Measurements from ENCODE around the gene DCHS2. TPM values are rescaled to one million over a fixed set of nuclear protein-coding genes. Genes with fewer than 3 reads are reported as not detected.

DCHS2 gene
- total and polyA plus RNA-seq, 10 of the 15 experiments (the other 5 are each of a cell fraction or from before 2014, with no cell fraction given): 0.01 to 0.31 (median 0.06) TPM; not detected in 3

GRCh38 chr4:154490234-154490582 is 1.4 kb downstream of the DCHS2 start:
- in situ Hi-C loops (cut with MboI): no loop called here
- Histone ChIP-seq H4K20me1 (ENCODE audit: control insufficient read depth, insufficient read depth) (no peaks in the 10 kb centered on the region), H3K4me3 (no peak overlapping the region), H3K4me1 (ENCODE audit: control insufficient read depth, insufficient read depth, low read length) (peaks cover 4% of the 10 kb centered on the region; the same call in 1 of the 2 replicates), H3K9ac (ENCODE audit: control insufficient read depth, insufficient read depth, low read length) (no peak overlapping the region), H3K27ac (ENCODE audit: control insufficient read depth, insufficient read depth) (no peak overlapping the region), H3K27me3 (replicated peaks in 1 of 2; ENCODE audit: control insufficient read depth in 2 of 2, insufficient read depth in 2 of 2, low read length in 1 of 2) (peaks cover 6 to 7% of the 10 kb centered on the region in 2 experiments), H3K9me3 (replicated peaks; ENCODE audit: control insufficient read depth, insufficient read depth, low read length) (no peaks in the 10 kb centered on the region; the same call in 2 of the 3 replicates), H3K4me2 (ENCODE audit: control insufficient read depth, insufficient read depth) (no peak overlapping the region), H2AFZ (ENCODE audit: control insufficient read depth, low read depth, low read length) (no peak overlapping the region), H3K36me3 (ENCODE audit: control insufficient read depth in 2 of 2, insufficient read depth in 2 of 2, low read length in 1 of 2) (no peaks in the 10 kb centered on the region), H3K79me2 (ENCODE audit: control insufficient read depth, insufficient read depth, low read length) (no peaks in the 10 kb centered on the region)
- ATAC-seq (no peak), FAIRE-seq (no peak), DNase-seq (ENCODE audit: low read depth, low spot score) (no peak)
- 91% methylated on average over 42 of the region's 55 CpGs for WGBS (ENCODE audit: insufficient coverage, insufficient replicate concordance, low lambda C conversion rate, missing lambda C conversion rate)
- BruUV-seq (replicated peaks): no TSS peak
- SMC1A ChIA-PET (ENCODE audit: uncharacterized antibody, unreplicated experiment): no interaction called here
- no peak for TF ChIP-seq MYB (IDR thresholded peaks at IDR 0.05; ENCODE audit: borderline replicate concordance, low read depth, low read length)
- no peak for TF ChIP-seq POLR2AphosphoS5 (IDR thresholded peaks at IDR 0.05; ENCODE audit: low read length)
- RAD21 ChIA-PET (ENCODE audit: unreplicated experiment): no interaction called here
- POLR2A ChIA-PET: no interaction called here
- CTCF ChIA-PET: no interaction called here
- intact Hi-C loops (cut with micrococcal nuclease; ENCODE audit: unreplicated experiment): no loop called here

DNA sequence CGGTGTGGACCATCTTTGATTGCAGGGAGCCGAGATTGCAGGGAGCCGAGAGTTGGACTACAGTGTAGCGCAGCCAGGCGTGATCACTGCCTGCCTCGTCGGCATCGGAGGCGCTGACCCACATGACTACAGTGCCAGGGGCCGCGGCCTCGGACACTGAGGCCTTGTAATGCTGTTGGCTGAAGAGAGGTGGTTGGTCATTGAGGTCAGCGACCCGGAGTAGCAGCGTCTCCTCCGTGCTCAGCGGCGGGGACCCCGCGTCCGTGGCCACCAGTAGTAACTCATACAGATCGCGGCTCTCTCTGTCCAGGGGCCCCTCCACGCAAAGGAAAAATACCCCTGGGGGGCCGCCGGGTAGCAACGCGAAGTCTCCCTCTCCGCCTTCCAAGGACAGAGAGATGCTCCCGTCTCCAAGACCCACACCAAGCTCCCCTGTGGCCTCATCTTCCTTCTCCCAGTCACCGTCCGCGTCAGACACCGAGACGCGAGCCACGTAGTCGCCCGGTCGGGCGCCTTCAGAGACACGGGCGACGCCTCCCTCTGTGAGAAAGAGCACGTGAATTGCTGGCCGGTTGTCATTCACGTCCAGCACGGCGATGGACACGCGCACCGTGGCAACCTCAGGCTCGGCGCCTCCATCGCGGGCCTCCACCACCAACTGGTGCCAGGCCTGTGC is 1.9 kb downstream of the DCHS2 start:
- RAD21 ChIA-PET (ENCODE audit: unreplicated experiment): no interaction called here
- intact Hi-C loops (cut with micrococcal nuclease; ENCODE audit: unreplicated experiment): no loop called here
- Histone ChIP-seq H2AFZ (ENCODE audit: control insufficient read depth, low read depth, low read length) (no peak overlapping the region), H3K9ac (ENCODE audit: control insufficient read depth, insufficient read depth, low read length) (no peak overlapping the region), H3K4me2 (ENCODE audit: control insufficient read depth, insufficient read depth) (no peak overlapping the region), H4K20me1 (ENCODE audit: control insufficient read depth, insufficient read depth) (no peaks in the 10 kb centered on the region), H3K27me3 (replicated peaks in 1 of 2; ENCODE audit: control insufficient read depth in 2 of 2, insufficient read depth in 2 of 2, low read length in 1 of 2) (peaks cover 6 to 7% of the 10 kb centered on the region in 2 experiments), H3K36me3 (ENCODE audit: control insufficient read depth in 2 of 2, insufficient read depth in 2 of 2, low read length in 1 of 2) (no peaks in the 10 kb centered on the region), H3K79me2 (ENCODE audit: control insufficient read depth, insufficient read depth, low read length) (no peaks in the 10 kb centered on the region), H3K27ac (ENCODE audit: control insufficient read depth, insufficient read depth) (no peak overlapping the region), H3K4me3 (no peak overlapping the region), H3K4me1 (ENCODE audit: control insufficient read depth, insufficient read depth, low read length) (peaks cover 7% of the 10 kb centered on the region; the same call in 1 of the 2 replicates), H3K9me3 (replicated peaks; ENCODE audit: control insufficient read depth, insufficient read depth, low read length) (no peaks in the 10 kb centered on the region; the same call in 2 of the 3 replicates)
- TF ChIP-seq MYB (IDR thresholded peaks at IDR 0.05; ENCODE audit: borderline replicate concordance, low read depth, low read length) (no peak), BACH1 (IDR thresholded peaks at IDR 0.05; ENCODE audit: borderline replicate concordance) (no peak)
- DNase-seq (ENCODE audit: low read depth, low spot score): no peak
- FAIRE-seq: no peak
- no peak for ATAC-seq
- WGBS (ENCODE audit: insufficient coverage, insufficient replicate concordance, low lambda C conversion rate, missing lambda C conversion rate): 90% methylated on average over 51 of the region's 56 CpGs
- BruUV-seq (replicated peaks): no TSS peak
- SMC1A ChIA-PET (ENCODE audit: uncharacterized antibody, unreplicated experiment): no interaction called here
- POLR2A ChIA-PET: no interaction called here
- CTCF ChIA-PET: no interaction called here
- in situ Hi-C loops (cut with MboI): no loop called here

Measured in GM12878 (cell line).